Activated CD8-positive, alpha-beta memory T cell treated with anti-CD3 and anti-CD28 coated beads, Interleukin-2, amount 50 U/mL, for 1 hour (primary cell): ENCODE results near the gene R3HDM4.

ENCODE experiments used
- DNase-seq: peaks from one replicate; pipeline ENCODE4 v3.0.0-alpha.2; 2020; ENCODE audit errors: extremely low read depth

Gene R3HDM4

DNA sequence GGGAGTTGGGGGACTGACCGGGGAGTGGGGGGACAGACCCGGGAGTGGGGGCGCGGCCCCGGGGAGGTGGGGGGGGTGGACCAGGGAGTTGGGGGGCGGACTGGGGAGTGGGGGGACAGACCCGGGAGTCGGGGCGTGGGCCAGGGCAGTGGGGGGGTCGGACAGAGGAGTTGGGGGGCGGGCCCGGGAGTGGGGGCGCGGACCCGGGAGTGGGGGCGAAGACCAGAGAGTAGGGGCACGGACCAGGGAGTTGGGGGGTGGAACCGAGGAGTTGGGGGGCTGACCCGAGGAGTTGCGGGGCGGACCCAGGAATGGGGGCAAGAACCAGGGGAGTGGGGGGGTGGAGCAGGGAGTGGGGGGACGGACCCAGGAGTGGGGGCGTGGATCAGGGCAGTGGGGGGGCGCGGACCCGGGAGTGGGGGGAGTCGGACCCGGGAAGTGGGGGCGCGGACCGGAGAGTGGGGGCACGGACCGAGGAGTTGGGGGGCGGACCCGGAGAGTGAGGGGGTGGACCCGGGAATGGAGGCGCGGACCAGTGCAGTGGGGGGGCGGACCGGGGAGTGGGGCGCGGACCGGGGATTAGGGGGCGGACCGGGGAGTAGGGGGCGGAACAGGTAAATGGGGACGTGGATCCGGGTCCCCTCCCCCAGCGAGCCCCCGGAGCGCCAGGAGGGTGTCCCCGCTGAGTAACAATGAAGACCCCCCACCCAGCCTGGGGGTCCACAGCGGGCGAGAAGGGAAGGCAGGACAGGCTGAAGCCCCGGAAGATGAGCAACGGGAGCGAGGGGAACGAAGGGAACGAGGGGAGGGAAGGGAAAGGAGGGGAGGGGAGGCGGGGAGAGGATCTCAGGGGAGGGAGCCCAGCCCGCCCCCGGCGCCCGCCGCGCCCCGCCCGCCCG lies 589 bp downstream of the R3HDM4 start:
- DNase-seq = no peak

DNA sequence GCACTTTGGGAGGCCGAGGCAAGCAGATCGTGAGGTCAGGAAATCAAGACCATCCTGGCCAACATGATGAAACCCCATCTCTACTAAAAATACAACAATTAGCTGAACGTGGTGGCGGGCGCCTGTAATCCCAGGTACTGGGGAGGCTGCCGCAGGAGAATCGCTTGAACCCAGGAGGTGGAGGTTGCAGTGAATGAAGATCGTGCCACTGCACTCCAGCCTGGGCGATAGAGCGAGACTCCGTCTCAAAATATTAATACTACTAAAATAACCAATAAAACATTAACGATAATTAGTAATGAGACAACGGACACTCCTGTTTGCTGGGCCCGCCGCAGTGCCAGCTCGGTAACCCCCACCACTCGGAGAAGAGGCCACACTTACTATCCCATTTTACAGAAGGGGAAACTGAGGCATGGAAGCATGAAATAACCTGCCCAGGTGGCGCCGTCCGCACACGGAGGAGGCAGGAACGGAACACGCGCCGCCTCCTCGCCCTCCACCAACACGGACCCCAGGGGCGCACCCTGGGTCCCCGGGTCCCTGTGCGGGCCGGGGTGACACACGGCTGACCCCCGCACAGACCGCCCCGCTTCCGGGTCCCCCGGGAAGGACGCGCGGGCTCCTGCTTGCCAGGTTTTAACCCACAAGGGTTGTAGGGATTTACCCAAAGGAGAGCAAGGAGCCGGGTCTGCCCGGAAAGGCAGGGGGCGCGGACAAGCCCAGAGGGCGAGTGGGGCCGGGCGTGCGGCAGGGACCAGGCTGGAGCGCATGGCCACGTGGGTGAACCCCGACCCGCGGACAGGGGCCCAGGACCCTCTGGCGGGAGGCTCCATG lies 1.6 kb downstream of the R3HDM4 start:
- DNase-seq = no peak

DNA sequence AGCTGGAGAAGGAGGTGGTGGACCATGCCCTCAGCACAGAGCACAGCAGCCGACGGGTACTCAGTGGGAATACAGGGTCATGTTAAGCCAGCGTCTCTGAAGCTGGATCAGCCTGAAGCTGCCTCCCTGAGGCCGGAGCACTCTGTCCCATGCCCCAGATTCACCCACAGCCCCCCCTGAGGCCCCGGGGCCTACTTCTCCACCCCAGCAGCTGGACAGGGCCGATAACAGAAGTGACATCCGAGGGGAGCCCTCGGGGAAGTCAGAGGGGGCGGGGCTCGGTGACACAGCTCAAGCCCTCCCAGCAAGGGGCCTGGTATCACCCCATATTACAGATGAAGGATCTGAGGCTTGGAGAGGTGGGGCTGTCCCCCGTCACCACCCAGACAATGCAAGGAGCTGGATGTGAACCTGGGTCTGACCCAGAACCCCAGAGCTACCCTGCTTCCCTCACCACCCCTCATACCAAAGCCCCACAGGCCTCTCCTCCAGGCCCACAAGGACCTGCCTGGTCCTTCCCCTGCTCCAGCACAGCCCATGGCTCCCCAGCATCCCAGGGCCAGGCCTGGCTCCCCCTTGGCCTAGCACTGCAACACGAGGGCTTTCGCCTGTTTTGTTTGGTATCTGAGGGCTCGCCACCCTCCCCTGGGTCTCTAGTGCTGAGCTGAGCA lies 5.7 kb downstream of the R3HDM4 start:
- no peak for DNase-seq

DNA sequence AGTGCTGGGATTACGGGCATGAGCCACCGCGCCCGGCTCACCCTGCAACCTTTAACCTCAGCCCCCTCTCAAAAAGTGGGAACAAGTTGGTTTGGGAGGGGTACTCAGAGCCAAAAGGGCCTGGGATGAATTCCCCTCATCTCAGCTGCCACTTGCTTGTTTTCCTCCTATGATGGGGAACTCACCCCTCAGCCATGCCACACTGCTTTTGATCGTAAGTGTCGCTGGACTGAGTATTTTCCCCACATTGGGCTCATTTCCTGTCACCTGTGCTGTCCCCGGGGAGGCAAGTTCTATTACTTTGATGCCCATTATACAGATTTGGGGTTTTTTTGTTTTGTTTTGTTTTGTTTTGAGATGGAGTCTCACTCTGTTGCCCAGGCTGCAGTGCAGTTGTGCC lies 6.5 kb downstream of the R3HDM4 start:
- no peak for DNase-seq

DNA sequence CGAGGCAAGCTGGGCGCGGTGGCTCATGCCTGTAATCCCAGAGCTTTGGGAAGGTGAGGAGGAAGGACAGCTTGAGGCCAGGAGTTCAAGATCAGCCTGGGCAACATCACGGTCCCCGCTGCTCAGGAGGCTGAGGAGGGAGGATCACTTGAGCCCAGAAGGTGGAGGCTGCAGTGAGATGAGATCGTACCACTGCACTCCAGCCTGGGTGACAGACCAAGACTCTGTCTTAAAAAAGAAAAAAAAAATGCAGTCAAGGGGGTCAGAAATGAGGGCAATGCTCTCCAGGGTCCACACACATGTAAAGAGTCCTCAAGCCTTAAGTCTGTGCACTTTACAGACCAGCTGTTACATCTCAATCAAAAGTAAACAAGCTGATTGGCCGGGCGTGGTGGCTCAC lies 8.5 kb downstream of the R3HDM4 start:
- no peak for DNase-seq

DNA sequence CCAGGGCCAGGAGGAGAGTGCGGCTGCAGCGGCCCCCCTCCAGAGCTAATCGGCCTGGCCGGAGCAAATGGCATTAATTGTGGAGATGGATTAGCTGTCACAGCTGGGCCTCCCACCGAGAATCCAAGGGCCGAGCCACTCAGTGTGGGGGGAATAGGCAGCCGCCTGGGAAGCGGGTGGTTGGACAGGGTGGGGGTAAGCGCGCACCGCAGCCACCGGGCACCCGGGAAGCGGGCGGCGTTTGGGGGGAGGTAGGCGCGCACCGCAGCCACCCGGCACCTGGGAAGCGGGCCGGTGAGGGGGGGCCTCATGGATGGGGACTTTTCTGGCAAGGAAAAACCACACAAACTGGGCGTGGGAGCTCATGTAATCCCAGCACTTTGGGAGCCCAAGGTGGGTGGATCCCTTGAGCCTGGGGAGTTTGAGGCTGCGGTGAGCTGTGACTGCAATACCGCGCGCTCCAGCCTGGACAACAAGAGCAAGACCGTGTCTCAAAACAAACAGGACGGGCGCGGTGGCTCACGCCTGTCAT lies 9.7 kb downstream of the R3HDM4 start:
- DNase-seq = no peak

DNA sequence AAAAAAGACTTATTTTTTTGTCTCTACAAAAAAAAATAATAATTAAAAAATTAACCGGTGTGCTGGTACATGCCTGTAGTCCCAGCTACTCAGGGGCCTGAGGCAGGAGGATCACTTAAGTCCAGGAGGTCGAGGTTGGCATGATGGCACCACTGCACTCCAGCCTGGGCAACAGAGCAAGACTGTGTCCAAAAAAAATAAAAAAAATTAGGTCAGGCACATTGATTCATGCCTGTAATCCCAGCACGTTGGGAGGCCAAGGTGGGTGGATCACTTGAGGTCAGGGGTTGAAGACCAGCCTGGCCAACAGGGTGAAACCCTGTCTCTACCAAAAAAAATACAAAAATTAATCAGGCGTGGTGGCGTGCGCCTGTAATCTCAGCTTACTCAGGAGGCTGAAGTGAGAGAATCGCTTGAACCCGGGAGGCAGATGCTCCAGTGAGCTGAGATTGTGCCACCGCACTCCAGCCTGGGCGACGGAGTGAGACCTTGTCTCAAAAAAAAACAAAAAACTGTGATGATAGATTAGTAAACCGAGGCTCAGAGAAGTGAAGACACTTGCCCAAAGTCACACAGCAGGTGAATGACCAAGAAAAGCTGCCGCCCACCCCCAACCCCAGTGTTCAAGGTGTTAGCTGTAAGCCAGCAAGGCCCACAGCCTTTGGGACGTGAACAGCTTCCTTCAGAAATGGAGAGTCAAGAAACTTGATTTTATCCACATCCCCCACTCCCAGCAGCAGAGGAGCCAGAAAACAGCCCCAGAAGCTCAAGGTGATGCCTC lies 10.4 kb downstream of the R3HDM4 start:
- DNase-seq = no peak

DNA sequence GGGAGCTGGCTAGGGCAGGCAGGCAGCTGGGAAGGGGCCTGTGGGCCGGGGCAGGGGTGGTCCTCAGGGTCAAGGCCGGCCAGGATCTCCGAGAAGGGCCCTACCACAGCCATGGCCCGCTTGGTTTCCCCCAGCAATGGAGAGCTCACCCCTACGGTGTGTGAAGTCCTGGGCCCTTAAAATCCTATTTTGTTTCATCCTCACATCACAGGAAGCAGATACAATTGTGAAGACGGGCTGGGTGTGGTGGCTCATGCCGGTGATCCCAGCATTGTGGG lies 11.0 kb downstream of the R3HDM4 start:
- DNase-seq = no peak

- DNase-seq = no peak
These were observed 11.6 kb downstream of the R3HDM4 start for GRCh38 chr19:901216-902092.

GRCh38 chr19:900302-901111 lies 12.5 kb downstream of the R3HDM4 start:
- DNase-seq = no peak

- no peak for DNase-seq
These were observed 13.0 kb downstream of the R3HDM4 start for GRCh38 chr19:900043-900301.

DNA sequence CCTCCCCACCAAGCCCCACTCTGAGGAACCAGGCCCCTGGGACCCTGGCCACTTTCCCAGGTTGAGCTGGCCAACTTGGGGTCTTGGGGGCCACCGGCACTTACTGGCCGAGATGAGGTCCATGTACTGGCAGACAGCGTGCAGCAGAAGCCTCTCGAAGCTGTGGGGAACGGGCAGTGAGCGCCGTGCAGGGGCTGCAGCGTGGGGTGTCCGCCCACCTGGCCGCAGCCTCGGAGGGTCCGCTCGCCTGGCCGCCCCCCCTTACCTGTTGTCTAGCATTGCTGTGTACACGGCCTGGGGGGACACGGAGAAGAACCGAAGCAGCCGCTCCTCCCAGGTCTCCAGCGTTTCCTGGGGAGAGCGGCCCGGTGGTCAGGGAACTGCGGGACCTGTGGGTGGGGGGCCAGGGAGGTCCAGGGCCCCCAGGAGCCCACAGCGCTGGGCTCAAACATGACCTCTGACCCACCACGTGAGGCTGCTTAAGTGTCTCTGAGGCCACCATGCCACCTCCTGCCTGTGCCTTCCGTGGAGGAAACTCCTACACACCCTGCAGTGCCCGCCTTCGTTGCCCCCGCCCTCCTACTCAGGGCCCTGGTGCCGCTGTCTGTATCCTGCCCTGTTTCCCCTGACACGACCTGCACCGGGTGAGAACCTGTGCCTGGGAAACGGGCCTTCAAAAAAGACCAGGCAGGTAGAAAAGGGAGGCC lies 13.5 kb downstream of the R3HDM4 start:
- no peak for DNase-seq

- DNase-seq = no peak
These were observed 14.4 kb downstream of the R3HDM4 start for GRCh38 chr19:898663-899062.

GRCh38 chr19:897442-898039 lies 15.5 kb downstream of the R3HDM4 start:
- no peak for DNase-seq

- no peak for DNase-seq
These were observed 16.0 kb downstream of the R3HDM4 start for GRCh38 chr19:896999-897398.

DNA sequence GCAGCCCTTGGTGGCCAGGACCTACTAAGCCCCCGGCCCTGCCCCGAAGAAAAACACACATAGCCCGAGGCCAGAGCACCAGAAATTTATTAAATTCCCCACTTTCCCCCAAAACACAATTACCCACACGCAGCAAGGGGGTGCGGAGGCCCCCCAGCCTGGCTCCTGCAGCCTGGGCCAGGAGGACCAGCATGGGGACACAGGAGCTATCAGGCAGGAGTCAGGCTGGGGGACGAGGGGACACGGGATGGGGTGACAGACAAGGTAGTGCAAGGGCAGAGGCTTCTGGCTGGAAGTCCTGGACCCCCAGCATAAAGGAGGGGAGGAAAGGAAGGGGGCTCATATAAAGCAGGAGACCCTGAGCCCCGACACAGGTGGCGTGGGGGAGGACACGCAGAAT lies 16.6 kb downstream of the R3HDM4 start:
- DNase-seq = no peak

DNA sequence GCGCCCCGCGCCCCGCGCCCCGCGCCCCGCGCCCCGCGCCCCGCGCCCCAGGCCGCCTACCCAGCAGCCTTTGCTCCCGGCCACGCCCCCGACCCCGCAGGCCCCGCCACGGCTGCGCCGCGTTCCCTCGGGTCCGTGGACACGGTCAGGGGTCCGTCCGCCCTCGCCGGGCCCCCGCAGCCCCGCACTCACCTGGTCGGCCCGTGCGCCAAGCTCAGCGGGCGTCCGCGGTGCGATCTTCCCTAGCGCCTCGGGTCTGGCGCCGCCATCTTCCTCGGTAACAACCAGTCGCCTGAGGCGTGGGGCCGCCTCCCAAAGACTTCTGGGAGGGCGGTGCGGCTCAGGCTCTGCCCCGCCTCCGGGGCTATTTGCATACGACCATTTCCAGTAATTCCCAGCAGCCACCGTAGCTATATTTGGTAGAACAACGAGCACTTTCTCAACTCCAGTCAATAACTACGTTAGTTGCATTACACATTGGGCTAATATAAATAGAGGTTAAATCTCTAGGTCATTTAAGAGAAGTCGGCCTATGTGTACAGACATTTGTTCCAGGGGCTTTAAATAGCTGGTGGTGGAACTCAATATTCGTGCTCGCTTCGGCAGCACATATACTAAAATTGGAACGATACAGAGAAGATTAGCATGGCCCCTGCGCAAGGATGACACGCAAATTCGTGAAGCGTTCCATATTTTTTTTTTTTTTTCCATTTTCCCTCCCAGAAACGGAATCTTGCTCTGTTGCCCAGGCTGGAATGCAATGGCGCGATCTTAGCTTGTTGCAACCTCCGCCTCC lies 19.9 kb downstream of the R3HDM4 start, which contains the start of the genes MED16 and RNU6-9:
Gene MED16, minus strand, starts transcription at position 294 of the 796 bp plus-strand sequence. CDS start 2,056 bp downstream, outside the sequence.
Gene RNU6-9, plus strand, starts transcription at position 591 of the 796 bp plus-strand sequence.
- DNase-seq = peak; percentile 77
